Right lobe of liver (tissue), 4 donors: ENCODE results near the gene KRTCAP2.

Experiments
- POLR2A ChIP-seq: fragments of 450-650 bp; IDR thresholded peaks from one replicate; pipeline ENCODE4 v1.6.1; 2017; ENCODE audit warnings: antibody characterized with exemption, mild to moderate bottlenecking
- TF ChIP-seq, protein P1 (sequence below), 4 donors: fragments of 200-600 bp in 3 of 4; fragments of 450-650 bp in 1 of 4; IDR thresholded peaks; one replicate each; pipeline versions ENCODE4 v1.5.1 to v1.8.0; 2016 to 2022; ENCODE audit warnings: antibody characterized with exemption in 4 of 4, mild to moderate bottlenecking in 2 of 4
- donor health status: DM: no; HTN: no; CAD: no.
- donor health status: DM: no; HTN: no; CAD: no.
- donor health status: DM: no; HTN: yes; CAD: no.

DNA sequence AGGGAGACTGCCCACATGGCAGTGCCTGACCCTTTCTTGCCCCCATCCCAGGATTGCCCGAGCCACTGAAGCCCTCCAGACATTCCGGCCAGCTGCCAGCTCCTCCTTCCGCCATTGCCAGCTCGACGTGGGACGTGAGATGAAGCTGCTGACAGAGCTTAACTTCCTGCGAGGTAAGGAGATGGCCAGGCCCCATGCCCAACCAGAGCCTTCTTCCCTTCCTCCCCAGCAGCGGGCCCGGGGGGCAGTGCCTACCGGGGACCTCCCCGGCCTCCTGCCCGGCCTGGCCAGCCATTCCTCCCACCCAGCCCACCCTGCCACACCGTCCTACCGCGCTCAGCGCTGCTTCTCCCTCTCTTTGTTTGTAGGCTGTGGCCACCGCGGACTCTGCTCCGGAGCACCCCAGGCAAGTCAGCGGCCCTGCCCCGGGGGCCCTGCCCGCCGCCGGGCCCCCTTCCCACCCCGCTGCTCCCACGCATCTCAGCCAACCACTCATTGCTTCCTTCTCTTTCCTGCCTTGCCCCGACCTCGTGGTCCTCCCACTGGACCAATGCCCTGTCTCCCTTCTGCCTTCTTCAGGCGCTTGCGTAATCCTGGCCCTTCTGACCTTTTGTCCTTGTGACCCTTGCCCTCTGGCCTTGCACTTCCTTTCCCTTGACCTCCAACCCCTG lies 5.5 kb upstream of the KRTCAP2 start:
- TF ChIP-seq, protein P1, sequence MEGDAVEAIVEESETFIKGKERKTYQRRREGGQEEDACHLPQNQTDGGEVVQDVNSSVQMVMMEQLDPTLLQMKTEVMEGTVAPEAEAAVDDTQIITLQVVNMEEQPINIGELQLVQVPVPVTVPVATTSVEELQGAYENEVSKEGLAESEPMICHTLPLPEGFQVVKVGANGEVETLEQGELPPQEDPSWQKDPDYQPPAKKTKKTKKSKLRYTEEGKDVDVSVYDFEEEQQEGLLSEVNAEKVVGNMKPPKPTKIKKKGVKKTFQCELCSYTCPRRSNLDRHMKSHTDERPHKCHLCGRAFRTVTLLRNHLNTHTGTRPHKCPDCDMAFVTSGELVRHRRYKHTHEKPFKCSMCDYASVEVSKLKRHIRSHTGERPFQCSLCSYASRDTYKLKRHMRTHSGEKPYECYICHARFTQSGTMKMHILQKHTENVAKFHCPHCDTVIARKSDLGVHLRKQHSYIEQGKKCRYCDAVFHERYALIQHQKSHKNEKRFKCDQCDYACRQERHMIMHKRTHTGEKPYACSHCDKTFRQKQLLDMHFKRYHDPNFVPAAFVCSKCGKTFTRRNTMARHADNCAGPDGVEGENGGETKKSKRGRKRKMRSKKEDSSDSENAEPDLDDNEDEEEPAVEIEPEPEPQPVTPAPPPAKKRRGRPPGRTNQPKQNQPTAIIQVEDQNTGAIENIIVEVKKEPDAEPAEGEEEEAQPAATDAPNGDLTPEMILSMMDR (IDR thresholded peaks at IDR 0.05), result no peak
- no peak for TF ChIP-seq POLR2A
